GM23248 (cell line): ENCODE data around the gene GRM3.

Experiments
- EZH2 ChIP-seq: fragments of 200-600 bp; sonication (generic); IDR thresholded peaks from 2 replicates; pipeline ENCODE4 v1.6.1; 2018; ENCODE audit warnings: antibody characterized with exemption, mild to moderate bottlenecking; ENCODE audit not compliant: insufficient read depth, poor library complexity, severe bottlenecking
- EZH2phosphoT487 ChIP-seq: fragments of 200-600 bp; sonication (generic); IDR thresholded peaks from 2 replicates; pipeline ENCODE4 v1.6.1; 2018; ENCODE audit warnings: antibody characterized with exemption, moderate library complexity, mild to moderate bottlenecking, low read depth; ENCODE audit not compliant: insufficient read depth

GRCh38 chr7:86768967-86769760, 125.5 kb downstream of the GRM3 start:
- TF ChIP-seq EZH2 (no peak), EZH2phosphoT487 (no peak)
